Activated T-cell treated with anti-CD3 and anti-CD28 coated beads, Interleukin-2, amount 50 U/mL, for 24 hours (primary cell): ENCODE measurements around the gene TMEM170A.

Experiments used
- DNase-seq: peaks from one replicate; pipeline ENCODE4 v3.0.0-alpha.2; 2020
- H3K27ac Mint-ChIP-seq: 2 replicates; pipeline ENCODE4 v1.8.0; 2020; ENCODE audit warnings: mild to moderate bottlenecking, mixed read lengths
- H3K27me3 Mint-ChIP-seq: 2 replicates; pipeline ENCODE4 v1.8.0; 2020; ENCODE audit warnings: mixed read lengths
- H3K36me3 Mint-ChIP-seq: 2 replicates; pipeline ENCODE4 v1.8.0; 2020; ENCODE audit warnings: low read depth, mixed read lengths
- H3K4me1 Mint-ChIP-seq: 2 replicates; pipeline ENCODE4 v1.8.0; 2020; ENCODE audit warnings: low read depth, mixed read lengths
- H3K4me3 Mint-ChIP-seq: 2 replicates; pipeline ENCODE4 v1.8.0; 2020; ENCODE audit warnings: mild to moderate bottlenecking, moderate library complexity, mixed read lengths
- H3K9me3 Mint-ChIP-seq: 2 replicates; pipeline ENCODE4 v1.8.0; 2020; ENCODE audit warnings: mixed read lengths

The TMEM170A gene

GRCh38 chr16:75415169-75415905, 49.2 kb downstream of the TMEM170A start:
- Mint-ChIP-seq H3K36me3 (peaks cover 33% of the 10 kb centered on the region), H3K4me1 (peaks cover 33% of the 10 kb centered on the region), H3K27me3 (no peaks in the 10 kb centered on the region), H3K27ac (peak overlapping the region; percentile 70), H3K9me3 (no peaks in the 10 kb centered on the region), H3K4me3 (no peak overlapping the region)
- no peak for DNase-seq

GRCh38 chr16:75413951-75414350, 50.5 kb downstream of the TMEM170A start:
- H3K9me3 Mint-ChIP-seq = no peaks in the 10 kb centered on the region
- no peak overlapping the region for H3K4me3 Mint-ChIP-seq
- peaks cover 29% of the 10 kb centered on the region for H3K4me1 Mint-ChIP-seq
- peaks cover 46% of the 10 kb centered on the region for H3K36me3 Mint-ChIP-seq
- no peaks in the 10 kb centered on the region for H3K27me3 Mint-ChIP-seq
- DNase-seq = no peak
- no peak overlapping the region for H3K27ac Mint-ChIP-seq

- no peak for DNase-seq
- no peak overlapping the region for H3K4me3 Mint-ChIP-seq
- no peaks in the 10 kb centered on the region for H3K27me3 Mint-ChIP-seq
- no peaks in the 10 kb centered on the region for H3K9me3 Mint-ChIP-seq
- H3K36me3 Mint-ChIP-seq = peaks cover 60% of the 10 kb centered on the region
- peaks cover 12% of the 10 kb centered on the region for H3K4me1 Mint-ChIP-seq
- no peak overlapping the region for H3K27ac Mint-ChIP-seq
These were observed 57.5 kb downstream of the TMEM170A start for GRCh38 chr16:75406943-75407342.

GRCh38 chr16:75402821-75403475, 61.5 kb downstream of the TMEM170A start:
- Mint-ChIP-seq H3K4me1 (peaks cover 21% of the 10 kb centered on the region), H3K4me3 (no peak overlapping the region), H3K27me3 (no peaks in the 10 kb centered on the region), H3K36me3 (peaks cover 46% of the 10 kb centered on the region), H3K27ac (peak overlapping the region; percentile 20), H3K9me3 (no peaks in the 10 kb centered on the region)
- DNase-seq = no peak

GRCh38 chr16:75402159-75402820, 62.2 kb downstream of the TMEM170A start:
- peak overlapping the region; percentile 95 for H3K27ac Mint-ChIP-seq
- H3K9me3 Mint-ChIP-seq = no peaks in the 10 kb centered on the region
- H3K4me3 Mint-ChIP-seq = peak overlapping the region; percentile 20
- H3K27me3 Mint-ChIP-seq = no peaks in the 10 kb centered on the region
- H3K4me1 Mint-ChIP-seq = peaks cover 24% of the 10 kb centered on the region
- H3K36me3 Mint-ChIP-seq = peaks cover 40% of the 10 kb centered on the region
- DNase-seq = no peak

- peak overlapping the region; percentile 20 for H3K4me3 Mint-ChIP-seq
- no peaks in the 10 kb centered on the region for H3K27me3 Mint-ChIP-seq
- H3K36me3 Mint-ChIP-seq = peaks cover 35% of the 10 kb centered on the region
- peak overlapping the region; percentile 95 for H3K27ac Mint-ChIP-seq
- H3K9me3 Mint-ChIP-seq = no peaks in the 10 kb centered on the region
- no peak for DNase-seq
- H3K4me1 Mint-ChIP-seq = peaks cover 24% of the 10 kb centered on the region
These were observed 62.8 kb downstream of the TMEM170A start for GRCh38 chr16:75401691-75402090.

- Mint-ChIP-seq H3K36me3 (peaks cover 44% of the 10 kb centered on the region), H3K27ac (no peak overlapping the region), H3K27me3 (no peaks in the 10 kb centered on the region), H3K4me3 (no peak overlapping the region), H3K9me3 (no peaks in the 10 kb centered on the region), H3K4me1 (peaks cover 23% of the 10 kb centered on the region)
- DNase-seq = no peak
These were observed 66.2 kb downstream of the TMEM170A start for GRCh38 chr16:75398333-75398732.

- Mint-ChIP-seq H3K4me3 (no peak overlapping the region), H3K4me1 (peaks cover 6% of the 10 kb centered on the region), H3K9me3 (no peaks in the 10 kb centered on the region), H3K36me3 (peaks cover 52% of the 10 kb centered on the region), H3K27me3 (no peaks in the 10 kb centered on the region), H3K27ac (no peak overlapping the region)
- DNase-seq = no peak
These were observed 69.5 kb downstream of the TMEM170A start for GRCh38 chr16:75394941-75395340.
